H1 (cell line): ENCODE measurements around the gene HMCN2. TPM values are rescaled to one million over a fixed set of nuclear protein-coding genes. Genes with fewer than 3 reads are reported as not detected.

ENCODE experiments used
- BACH1 ChIP-seq: IDR thresholded peaks from 2 replicates; pipeline ENCODE4 v1.6.1; 2012; ENCODE audit warnings: low read length, improper control_type of control experiment
- polyA plus RNA-seq, 7 experiments: library from polyadenylated mRNA; depleted of rRNA in 3 of 7; stranded (reverse) in 5 of 7; unstranded in 2 of 7; fragments of >200 nt in 5 of 7; fragments of 200-250 nt in 2 of 7; gene quantifications; 1 replicate in 5 of 7; 2 replicates in 1 of 7; 4 replicates in 1 of 7; pipeline versions ENCODE4 v1.2.1 to v1.2.3, GENCODE V29; 2011 to 2013; ENCODE audit warnings: missing spikeins in 2 of 7, mixed read lengths in 2 of 7
- total RNA-seq: library from RNA; stranded (reverse); fragmentation: NEBNext Ultra II Directional; extraction: Animal tissue kit (Norgen Biotek cat#: 25700); gene quantifications from 2 replicates; pipeline ENCODE4 v1.2.1, GENCODE V29; 2021

Gene HMCN2
- total and polyA plus RNA-seq, 2 of the 8 experiments (the other 6 are each of a cell fraction or from before 2014, with no cell fraction given) = 5.0 to 9.1 TPM

- TF ChIP-seq BACH1 = no peak
Measured at GRCh38 chr9:130235558-130236435, 29.8 kb upstream of the HMCN2 start (continued).
